ENCODE data around the gene TDO2. TPM values are rescaled to one million over a fixed set of nuclear protein-coding genes. Genes with fewer than 3 reads are reported as not detected.

Gene TDO2
- total RNA-seq, 1 experiment from 2014 or later, result not detected

DNA sequence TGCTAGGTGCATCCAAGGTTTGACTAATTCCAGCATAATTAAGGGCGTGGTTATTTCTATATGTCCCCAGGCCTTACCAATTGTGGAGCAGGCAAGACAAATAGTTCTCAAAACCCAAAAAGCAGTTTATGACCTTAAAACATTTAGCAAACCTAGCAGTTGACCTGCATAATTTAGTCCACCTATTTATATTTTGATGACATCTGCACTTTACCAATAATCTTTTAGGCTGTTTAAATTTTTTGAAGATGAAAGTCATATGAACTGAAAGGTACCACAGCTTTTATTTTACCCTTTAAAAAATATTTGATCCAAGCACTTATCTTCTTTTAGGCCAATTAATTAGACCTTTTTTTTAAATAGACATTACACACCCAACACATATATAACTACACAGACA, 27.6 kb upstream of the TDO2 start:
- TF ChIP-seq, protein P1, sequence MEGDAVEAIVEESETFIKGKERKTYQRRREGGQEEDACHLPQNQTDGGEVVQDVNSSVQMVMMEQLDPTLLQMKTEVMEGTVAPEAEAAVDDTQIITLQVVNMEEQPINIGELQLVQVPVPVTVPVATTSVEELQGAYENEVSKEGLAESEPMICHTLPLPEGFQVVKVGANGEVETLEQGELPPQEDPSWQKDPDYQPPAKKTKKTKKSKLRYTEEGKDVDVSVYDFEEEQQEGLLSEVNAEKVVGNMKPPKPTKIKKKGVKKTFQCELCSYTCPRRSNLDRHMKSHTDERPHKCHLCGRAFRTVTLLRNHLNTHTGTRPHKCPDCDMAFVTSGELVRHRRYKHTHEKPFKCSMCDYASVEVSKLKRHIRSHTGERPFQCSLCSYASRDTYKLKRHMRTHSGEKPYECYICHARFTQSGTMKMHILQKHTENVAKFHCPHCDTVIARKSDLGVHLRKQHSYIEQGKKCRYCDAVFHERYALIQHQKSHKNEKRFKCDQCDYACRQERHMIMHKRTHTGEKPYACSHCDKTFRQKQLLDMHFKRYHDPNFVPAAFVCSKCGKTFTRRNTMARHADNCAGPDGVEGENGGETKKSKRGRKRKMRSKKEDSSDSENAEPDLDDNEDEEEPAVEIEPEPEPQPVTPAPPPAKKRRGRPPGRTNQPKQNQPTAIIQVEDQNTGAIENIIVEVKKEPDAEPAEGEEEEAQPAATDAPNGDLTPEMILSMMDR (IDR thresholded peaks at IDR 0.05; ENCODE audit: unreplicated experiment), result no peak
- Mint-ChIP-seq H3K27ac (ENCODE audit: unreplicated experiment) (no peak overlapping the region), H3K27me3 (ENCODE audit: unreplicated experiment) (no peaks in the 10 kb centered on the region), H3K4me3 (ENCODE audit: low read depth, unreplicated experiment) (no peak overlapping the region), H3K36me3 (ENCODE audit: insufficient read depth, unreplicated experiment) (no peaks in the 10 kb centered on the region), H3K9me3 (ENCODE audit: low read depth, unreplicated experiment) (no peaks in the 10 kb centered on the region), H3K4me1 (ENCODE audit: low read depth, unreplicated experiment) (no peaks in the 10 kb centered on the region)
- no peak for DNase-seq
- CTCF ChIA-PET, result no interaction called here
- intact Hi-C loops (cut with micrococcal nuclease; ENCODE audit: unreplicated experiment), result no loop called here
- BruUV-seq (replicated peaks), result no TSS peak

DNA sequence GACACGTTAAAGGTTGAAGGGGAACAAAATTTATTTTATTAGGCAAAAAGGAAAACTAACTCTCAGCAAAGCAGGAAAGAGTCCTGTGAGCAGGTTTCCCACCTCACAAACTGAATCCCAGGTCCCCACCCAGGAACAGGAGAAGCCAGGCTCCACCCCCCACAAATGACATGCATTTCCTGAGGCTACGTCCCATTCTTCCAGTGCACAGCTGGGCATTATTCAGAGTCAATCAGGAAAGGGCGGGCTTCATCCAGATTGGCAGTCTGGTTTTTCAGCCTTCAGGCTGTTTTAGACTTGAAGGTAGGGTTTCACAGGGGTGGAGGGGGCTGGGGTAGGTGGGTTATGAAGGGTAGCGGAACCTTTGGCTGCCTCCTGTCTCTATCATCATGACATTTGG, 25.5 kb upstream of the TDO2 start:
- H3K27me3 Mint-ChIP-seq (ENCODE audit: unreplicated experiment), result no peaks in the 10 kb centered on the region
- no peak for DNase-seq
- H3K27ac Mint-ChIP-seq (ENCODE audit: unreplicated experiment), result no peak overlapping the region
- H3K4me3 Mint-ChIP-seq (ENCODE audit: low read depth, unreplicated experiment), result no peak overlapping the region
- no TSS peak for BruUV-seq (replicated peaks)
- H3K9me3 Mint-ChIP-seq (ENCODE audit: low read depth, unreplicated experiment), result no peaks in the 10 kb centered on the region
- H3K4me1 Mint-ChIP-seq (ENCODE audit: low read depth, unreplicated experiment), result no peaks in the 10 kb centered on the region
- CTCF ChIA-PET, result no interaction called here
- TF ChIP-seq, protein P1 (IDR thresholded peaks at IDR 0.05; ENCODE audit: unreplicated experiment), result no peak
- intact Hi-C loops (cut with micrococcal nuclease; ENCODE audit: unreplicated experiment), result no loop called here
- H3K36me3 Mint-ChIP-seq (ENCODE audit: insufficient read depth, unreplicated experiment), result no peaks in the 10 kb centered on the region

DNA sequence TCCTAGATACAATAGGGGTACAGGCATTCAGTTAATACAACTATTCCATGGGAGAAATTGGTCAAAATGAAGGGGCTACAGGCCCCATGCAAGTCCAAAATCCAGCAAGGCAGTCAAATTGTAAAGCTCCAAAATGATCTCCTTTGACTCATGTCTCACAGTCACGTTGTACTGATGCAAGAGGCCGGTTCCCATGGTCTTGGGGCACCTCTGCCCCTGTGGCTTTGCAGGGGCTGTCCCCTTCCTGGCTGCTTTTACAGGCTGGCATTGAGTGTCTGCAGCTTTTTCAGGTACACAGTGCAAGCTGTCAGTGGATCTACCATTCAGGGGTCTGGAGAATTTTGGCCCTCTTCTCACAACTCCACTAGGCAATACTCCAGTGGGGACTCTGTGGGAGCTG, 24.9 kb upstream of the TDO2 start:
- H3K4me3 Mint-ChIP-seq (ENCODE audit: low read depth, unreplicated experiment), result no peak overlapping the region
- DNase-seq, result no peak
- H3K27ac Mint-ChIP-seq (ENCODE audit: unreplicated experiment), result no peak overlapping the region
- BruUV-seq (replicated peaks), result no TSS peak
- no peaks in the 10 kb centered on the region for H3K4me1 Mint-ChIP-seq (ENCODE audit: low read depth, unreplicated experiment)
- H3K36me3 Mint-ChIP-seq (ENCODE audit: insufficient read depth, unreplicated experiment), result no peaks in the 10 kb centered on the region
- CTCF ChIA-PET, result no interaction called here
- intact Hi-C loops (cut with micrococcal nuclease; ENCODE audit: unreplicated experiment), result no loop called here
- TF ChIP-seq, protein P1 (IDR thresholded peaks at IDR 0.05; ENCODE audit: unreplicated experiment), result no peak
- no peaks in the 10 kb centered on the region for H3K9me3 Mint-ChIP-seq (ENCODE audit: low read depth, unreplicated experiment)
- no peaks in the 10 kb centered on the region for H3K27me3 Mint-ChIP-seq (ENCODE audit: unreplicated experiment)

DNA sequence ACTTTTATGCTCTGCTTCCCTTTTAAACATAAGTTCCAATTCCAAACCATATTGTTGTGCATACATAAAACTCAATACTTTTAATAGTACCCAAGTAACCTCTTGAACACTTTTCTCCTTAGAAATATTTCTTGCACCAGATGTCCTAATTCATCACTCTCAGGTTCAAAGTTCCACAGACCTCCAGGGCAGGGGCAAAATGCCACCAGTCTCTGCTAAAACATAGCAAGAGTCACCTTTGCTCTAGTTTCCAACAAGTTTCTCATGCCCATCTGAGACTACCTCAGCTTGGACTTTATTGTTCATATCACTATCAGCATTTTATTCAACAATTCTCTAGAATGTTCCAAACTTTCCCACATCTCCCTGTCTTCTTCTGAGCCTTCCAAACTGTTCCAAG, 23.7 kb upstream of the TDO2 start:
- intact Hi-C loops (cut with micrococcal nuclease; ENCODE audit: unreplicated experiment), result no loop called here
- BruUV-seq (replicated peaks), result no TSS peak
- H3K27ac Mint-ChIP-seq (ENCODE audit: unreplicated experiment), result no peak overlapping the region
- H3K4me3 Mint-ChIP-seq (ENCODE audit: low read depth, unreplicated experiment), result no peak overlapping the region
- DNase-seq, result no peak
- TF ChIP-seq, protein P1 (IDR thresholded peaks at IDR 0.05; ENCODE audit: unreplicated experiment), result no peak
- no peaks in the 10 kb centered on the region for H3K4me1 Mint-ChIP-seq (ENCODE audit: low read depth, unreplicated experiment)
- H3K36me3 Mint-ChIP-seq (ENCODE audit: insufficient read depth, unreplicated experiment), result no peaks in the 10 kb centered on the region
- H3K9me3 Mint-ChIP-seq (ENCODE audit: low read depth, unreplicated experiment), result peaks cover 4% of the 10 kb centered on the region
- CTCF ChIA-PET, result no interaction called here
- H3K27me3 Mint-ChIP-seq (ENCODE audit: unreplicated experiment), result no peaks in the 10 kb centered on the region

DNA sequence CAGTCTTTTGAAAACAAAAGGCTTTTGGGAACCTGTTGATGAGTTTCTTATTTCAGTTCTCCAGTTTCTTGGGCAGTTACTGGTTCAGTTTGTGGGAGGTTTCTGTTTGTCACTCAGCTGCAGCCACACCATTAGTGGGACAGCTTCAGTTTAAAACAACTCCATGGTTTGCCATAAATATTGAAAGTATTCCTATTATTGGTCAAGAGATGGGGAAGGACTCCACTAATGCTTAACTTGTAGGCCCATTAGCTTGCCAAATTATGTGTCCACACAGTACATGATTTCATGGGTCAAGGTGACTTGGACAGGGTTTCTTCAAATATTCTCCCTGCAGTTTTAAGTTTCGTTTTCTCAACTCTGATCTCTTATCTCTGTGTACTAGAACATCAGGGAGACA, 21.9 kb upstream of the TDO2 start:
- peaks cover 4% of the 10 kb centered on the region for H3K9me3 Mint-ChIP-seq (ENCODE audit: low read depth, unreplicated experiment)
- CTCF ChIA-PET, result no interaction called here
- BruUV-seq (replicated peaks), result no TSS peak
- TF ChIP-seq, protein P1 (IDR thresholded peaks at IDR 0.05; ENCODE audit: unreplicated experiment), result no peak
- intact Hi-C loops (cut with micrococcal nuclease; ENCODE audit: unreplicated experiment), result no loop called here
- DNase-seq, result no peak
- no peaks in the 10 kb centered on the region for H3K27me3 Mint-ChIP-seq (ENCODE audit: unreplicated experiment)
- H3K4me3 Mint-ChIP-seq (ENCODE audit: low read depth, unreplicated experiment), result no peak overlapping the region
- no peaks in the 10 kb centered on the region for H3K4me1 Mint-ChIP-seq (ENCODE audit: low read depth, unreplicated experiment)
- H3K36me3 Mint-ChIP-seq (ENCODE audit: insufficient read depth, unreplicated experiment), result no peaks in the 10 kb centered on the region
- H3K27ac Mint-ChIP-seq (ENCODE audit: unreplicated experiment), result no peak overlapping the region
